NCI-H146 treated with DMSO at 0.1 percent for 48 hours (cell line): ENCODE data around the gene KPNB1.

ENCODE experiments used
- DNase-seq: peaks from one replicate; lab custom pipeline; 2025; ENCODE audit not compliant: unreplicated experiment; lab: John Stamatoyannopoulos, UW

KPNB1 gene

DNA sequence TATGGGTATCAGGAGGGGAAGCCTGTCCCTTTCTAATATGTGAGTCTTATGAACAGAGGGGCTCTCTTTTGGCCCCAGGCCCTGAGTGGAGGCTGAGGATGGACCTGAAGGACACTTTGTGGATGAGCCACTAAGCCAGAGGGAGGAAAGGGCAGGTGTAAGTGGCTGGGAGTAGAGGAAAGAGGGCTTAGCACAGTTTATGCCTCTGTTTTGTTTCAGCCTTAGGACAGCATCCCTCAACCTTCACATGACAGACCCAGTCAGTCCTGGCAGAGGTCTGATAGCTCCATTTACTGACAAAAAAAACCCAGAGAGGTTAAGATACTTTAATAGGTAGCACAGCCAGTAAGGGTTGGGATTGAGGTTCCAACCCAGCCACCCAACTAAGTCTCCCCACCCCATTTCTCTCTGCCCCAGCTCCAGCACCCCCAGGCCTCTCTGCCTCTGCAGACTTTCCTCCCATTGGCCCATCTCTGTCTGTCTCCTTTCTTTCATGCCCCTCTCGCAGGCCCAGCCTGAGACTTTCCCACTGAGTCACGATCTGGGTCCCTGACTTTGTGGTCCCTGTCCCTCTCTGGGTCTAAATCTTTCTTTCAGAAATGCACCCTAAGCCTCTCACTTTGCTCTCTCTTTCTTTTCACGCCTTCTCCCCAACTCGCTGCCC, 78.6 kb downstream of the KPNB1 start:
- DNase-seq: no peak

- DNase-seq: no peak
Observed at GRCh38 chr17:47729476-47729875, 79.8 kb downstream of the KPNB1 start.

DNA sequence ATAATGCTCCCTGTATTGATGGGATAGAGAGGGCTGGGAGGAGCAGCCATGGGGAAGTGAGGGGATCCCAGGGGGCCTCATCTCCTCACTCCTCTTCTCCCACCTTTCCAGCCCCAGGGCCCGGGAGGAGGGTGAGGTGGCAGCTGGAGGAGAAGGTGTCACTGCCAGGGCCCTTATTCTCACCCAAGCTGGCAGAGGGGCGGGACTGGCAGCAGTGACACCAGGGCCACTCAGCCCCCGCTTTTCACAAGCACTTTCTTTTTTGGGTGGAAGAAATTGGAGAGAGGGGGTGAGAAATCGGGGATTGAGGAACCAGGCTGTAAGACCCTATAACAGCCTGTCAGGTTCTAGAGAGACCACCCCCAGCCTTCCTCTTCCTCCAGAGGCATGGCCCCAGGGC, 81.0 kb downstream of the KPNB1 start:
- DNase-seq: no peak

DNA sequence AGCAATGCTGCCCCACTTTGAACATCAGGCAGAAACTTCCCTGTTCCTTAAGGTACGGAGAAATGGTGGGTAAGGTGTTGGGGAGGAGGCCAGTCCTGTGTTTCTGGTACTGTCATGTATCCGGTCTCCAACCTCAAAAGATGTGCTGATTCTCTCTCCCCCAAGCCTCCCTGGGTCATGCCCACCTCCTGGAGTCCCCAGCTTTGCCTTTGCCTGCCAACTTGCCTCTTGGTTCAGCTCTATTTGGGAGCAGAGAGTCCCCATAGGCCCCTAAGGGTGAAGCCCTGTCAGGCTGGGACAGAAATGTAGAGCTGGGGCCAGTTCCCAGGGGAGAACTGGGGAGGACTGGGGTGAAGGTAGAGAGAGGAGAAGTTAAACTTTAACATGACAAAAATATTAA, 81.7 kb downstream of the KPNB1 start:
- DNase-seq: no peak

DNA sequence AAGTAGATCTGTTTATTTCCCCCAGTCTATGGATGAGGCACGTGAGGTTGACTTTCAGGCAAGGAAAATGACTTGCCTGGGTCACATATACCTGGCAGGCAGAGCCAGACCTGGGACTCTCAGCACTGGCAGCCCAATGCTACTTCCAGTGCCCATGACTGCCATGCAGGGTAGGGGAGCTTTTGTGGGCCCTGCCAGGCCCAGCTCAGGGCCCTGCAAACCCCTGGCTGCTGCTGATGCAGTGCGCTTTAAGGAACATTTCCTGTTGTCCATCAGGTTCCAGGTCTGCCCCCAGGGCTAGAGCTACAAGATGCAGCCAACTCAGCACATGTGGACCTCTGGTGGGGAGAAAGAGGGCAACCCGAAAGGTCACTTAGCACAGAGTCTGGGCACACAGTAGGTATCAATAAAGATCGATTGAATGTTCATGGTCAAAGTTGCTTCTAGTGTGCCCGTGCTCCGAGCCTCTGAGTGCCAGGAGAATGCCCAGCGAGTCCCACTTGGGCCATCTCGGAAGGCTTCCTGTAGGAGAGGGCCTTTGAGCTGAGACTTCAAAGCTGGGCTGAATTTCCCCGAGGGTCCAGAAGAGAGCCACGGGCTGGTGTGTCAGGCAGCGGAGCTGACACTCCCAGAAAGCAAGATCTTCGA, 82.8 kb downstream of the KPNB1 start:
- no peak for DNase-seq

- peak; percentile 72 for DNase-seq
Observed at GRCh38 chr17:47733047-47733673, 83.4 kb downstream of the KPNB1 start, which contains the start of gene TBX21. Gene TBX21 (plus strand): TSS chr17:47733236. CDS start chr17:47733455, 219 bp downstream.

GRCh38 chr17:47733674-47734410, 84.1 kb downstream of the KPNB1 start:
- peak; percentile 10 for DNase-seq

DNA sequence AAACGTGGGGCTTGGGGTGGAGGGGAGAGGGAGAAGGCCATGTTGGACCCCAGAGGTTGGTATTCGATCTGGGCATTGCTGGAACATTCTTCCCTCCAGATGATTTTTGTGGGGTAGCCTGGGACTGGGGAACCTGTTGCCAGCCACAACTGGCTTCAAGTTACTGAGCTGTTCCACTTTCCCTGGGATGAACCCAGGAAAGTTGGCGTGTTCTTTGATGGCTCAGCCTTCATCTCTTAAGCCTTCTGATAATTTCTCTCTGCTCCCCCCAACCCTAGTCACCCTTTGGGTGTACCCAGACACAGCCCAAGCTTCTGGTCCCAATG, 85.4 kb downstream of the KPNB1 start:
- DNase-seq: no peak
